SU-DHL-6 (cell line): ENCODE results near the gene XIRP1.

Source experiments
- EZH2phosphoT487 ChIP-seq: fragments of 200-600 bp; sonication (generic), shearing (Covaris generic); conservative IDR thresholded peaks from 2 replicates; pipeline ENCODE4 v1.6.1; 2018; ENCODE audit warnings: mild to moderate bottlenecking, antibody characterized with exemption, low read length, moderate library complexity, mixed read lengths
- TF ChIP-seq, protein P1 (sequence below): fragments of 200-600 bp; sonication (generic); IDR thresholded peaks from one replicate; pipeline ENCODE4 v1.5.1; 2017; ENCODE audit warnings: antibody characterized with exemption, mild to moderate bottlenecking, low read length, moderate library complexity; ENCODE audit not compliant: insufficient read depth, poor library complexity, severe bottlenecking

DNA sequence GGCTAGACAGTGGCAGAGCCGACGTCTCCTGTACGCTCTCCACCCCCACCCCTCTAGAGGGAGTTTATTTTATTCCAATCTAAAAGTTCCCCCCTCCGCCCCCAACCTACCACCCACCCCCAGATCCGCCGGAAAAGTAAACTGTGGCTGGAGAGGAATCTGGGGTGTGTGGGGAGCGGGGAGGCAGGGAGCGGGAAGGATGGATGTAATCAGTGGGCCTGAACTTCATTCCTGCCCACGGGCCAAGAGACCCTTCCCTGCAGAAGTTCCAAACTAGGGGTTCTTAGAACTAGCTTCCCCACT is 38.5 kb downstream of the XIRP1 start:
- TF ChIP-seq, protein P1, sequence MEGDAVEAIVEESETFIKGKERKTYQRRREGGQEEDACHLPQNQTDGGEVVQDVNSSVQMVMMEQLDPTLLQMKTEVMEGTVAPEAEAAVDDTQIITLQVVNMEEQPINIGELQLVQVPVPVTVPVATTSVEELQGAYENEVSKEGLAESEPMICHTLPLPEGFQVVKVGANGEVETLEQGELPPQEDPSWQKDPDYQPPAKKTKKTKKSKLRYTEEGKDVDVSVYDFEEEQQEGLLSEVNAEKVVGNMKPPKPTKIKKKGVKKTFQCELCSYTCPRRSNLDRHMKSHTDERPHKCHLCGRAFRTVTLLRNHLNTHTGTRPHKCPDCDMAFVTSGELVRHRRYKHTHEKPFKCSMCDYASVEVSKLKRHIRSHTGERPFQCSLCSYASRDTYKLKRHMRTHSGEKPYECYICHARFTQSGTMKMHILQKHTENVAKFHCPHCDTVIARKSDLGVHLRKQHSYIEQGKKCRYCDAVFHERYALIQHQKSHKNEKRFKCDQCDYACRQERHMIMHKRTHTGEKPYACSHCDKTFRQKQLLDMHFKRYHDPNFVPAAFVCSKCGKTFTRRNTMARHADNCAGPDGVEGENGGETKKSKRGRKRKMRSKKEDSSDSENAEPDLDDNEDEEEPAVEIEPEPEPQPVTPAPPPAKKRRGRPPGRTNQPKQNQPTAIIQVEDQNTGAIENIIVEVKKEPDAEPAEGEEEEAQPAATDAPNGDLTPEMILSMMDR: no peak
- TF ChIP-seq EZH2phosphoT487: no peak
